HG03066 (cell line): ENCODE results near the gene EIF4E1B.

Experiments used
- ATAC-seq: cut with Tn5 transposase; IDR thresholded peaks from one replicate; pipeline ENCODE4 v1.9.1; 2021; ENCODE audit warnings: low read depth; ENCODE audit not compliant: unreplicated experiment

The EIF4E1B gene

DNA sequence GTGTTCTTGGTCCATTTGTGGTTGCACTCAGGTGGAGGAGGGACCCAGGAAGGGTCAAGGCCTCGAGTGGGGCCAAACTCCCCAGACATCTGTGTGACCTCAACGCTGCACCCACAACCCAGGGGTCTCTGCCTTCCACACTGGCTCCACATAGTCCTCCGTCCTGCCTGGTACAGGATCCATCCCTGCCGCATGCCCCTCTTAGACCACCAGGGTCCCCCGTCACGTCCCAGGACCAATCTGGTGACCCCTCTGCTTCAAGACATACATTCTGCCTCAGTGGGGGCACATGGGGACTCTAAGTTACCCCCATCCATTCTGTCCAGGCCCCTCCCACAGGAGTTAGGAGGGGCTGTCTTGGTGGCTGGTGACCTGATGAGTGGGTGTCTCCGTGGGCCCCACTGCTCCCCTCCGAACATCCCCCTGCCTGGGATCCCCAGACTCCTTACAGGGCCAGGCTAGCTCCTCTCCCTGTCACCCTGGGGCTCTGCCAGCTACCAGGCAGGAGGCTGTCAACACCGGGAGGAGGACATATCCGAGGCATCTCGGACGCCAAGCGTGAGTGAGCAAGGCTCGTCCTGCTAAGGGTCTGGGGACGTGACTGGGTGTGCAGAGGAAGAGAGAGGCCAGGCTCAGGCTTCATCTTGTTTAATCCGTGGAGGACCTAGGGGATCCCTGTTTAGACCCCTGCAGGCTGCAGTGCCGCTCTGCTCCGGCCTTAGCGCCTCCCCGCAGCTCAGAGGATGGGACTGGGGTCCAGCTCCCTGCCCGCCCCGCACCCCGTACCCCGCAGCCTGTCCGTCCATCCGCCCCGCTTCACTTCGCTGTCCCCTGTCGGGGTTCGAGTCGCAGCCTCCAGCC, 49.1 kb downstream of the EIF4E1B start:
- ATAC-seq = no peak

- no peak for ATAC-seq
These were observed 49.7 kb downstream of the EIF4E1B start for GRCh38 chr5:176680226-176680563.

GRCh38 chr5:176682016-176682531, 51.6 kb downstream of the EIF4E1B start:
- no peak for ATAC-seq

GRCh38 chr5:176685010-176685409, 54.5 kb downstream of the EIF4E1B start:
- ATAC-seq = no peak

DNA sequence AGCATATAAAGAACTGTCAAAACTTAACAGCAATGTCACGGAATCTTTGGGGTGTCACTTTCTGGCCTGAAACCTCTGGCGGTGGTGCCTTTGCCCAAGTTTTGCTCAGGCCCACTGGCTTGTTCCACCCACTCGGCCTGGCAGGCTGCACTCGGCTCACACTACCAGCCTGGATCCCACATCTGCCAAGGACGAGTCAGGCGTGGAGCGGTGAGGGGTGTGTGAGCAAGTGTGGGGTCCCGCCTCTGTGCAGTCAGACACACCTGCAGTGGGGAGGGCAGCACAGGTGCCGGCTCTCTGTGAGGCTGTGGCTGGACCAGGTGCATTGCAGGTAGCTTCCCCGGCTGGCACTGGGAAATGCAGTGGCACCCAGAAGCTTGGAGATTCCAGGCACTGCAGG, 56.8 kb downstream of the EIF4E1B start:
- ATAC-seq = no peak

DNA sequence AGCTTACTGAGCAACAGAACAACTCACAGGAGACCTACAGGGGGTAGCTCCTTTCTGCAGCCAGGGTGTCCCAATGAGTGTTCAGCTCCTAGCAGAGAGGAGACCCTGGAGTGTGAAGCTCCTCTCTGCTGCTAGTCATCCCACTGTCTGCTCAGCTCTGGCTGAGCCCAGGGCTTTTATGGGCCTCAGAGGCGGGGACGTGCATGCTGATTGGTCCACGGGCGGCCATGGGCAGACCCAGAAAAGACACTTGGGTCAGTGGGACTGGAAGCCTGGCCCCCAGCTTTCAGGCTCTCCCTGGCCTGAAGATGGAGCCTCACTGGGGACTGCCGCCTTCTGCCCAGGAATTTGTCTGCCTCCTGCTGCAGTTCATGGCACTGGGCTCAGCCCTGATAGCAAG, 57.4 kb downstream of the EIF4E1B start:
- ATAC-seq = no peak

DNA sequence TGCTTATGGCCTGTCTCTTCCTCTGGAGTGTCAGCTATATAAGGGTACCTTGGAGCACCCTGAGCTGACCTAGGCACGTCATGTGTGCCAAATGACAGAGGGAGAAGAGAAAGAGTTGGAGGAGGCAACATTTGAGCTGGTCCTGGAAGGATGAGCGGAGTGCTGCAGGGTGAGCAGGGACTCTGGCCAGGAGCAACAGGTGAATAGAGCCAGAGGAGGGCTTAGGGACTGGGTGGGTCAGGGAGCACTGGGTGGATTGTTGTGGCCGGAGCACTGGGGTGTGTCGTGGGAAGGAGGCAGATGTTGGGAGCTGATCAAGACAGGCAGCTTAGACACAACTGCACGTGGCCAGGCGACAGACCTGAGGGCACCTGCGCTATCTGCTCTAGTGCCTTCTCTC, 60.4 kb downstream of the EIF4E1B start:
- ATAC-seq = no peak

DNA sequence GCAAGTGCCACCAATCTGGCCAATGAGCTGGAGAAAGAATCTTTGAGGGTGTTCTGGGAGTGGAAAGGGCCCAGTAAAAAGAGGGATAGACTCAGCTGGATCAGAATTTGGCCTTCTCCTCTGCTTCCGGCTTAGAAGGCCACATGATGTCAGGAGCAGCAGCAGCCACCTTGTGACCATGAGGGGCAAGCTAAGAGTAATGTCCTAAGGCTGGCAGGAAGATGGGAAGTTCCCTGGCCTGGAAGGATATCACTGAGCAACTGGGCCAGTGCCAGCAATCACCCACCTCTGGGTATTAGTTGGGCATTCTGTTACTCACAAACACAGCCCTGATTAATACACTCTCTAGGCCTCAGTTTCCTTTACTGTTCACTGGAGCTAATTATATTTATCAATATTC, 61.0 kb downstream of the EIF4E1B start:
- ATAC-seq = no peak

DNA sequence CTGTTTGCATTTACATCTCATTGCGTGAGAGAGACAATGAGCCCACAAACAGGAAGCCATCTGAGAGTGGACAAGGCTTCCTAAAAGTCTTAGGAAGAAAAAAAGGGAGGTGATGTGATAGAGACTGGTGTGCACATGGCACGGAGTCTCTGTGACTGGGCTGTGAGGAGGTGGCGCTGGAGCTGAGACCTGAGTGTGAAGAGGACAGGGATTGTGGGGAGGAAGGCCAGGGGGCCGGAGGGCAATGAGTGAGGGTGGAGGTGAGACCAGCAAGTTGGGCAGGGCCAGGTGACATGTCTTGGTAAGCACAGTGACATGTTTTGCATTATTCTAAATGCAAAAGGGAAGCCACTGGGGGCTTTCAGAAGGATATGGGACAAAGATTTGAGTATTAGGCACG, 61.9 kb downstream of the EIF4E1B start:
- no peak for ATAC-seq

GRCh38 chr5:176692839-176693476, 62.5 kb downstream of the EIF4E1B start:
- ATAC-seq = no peak

DNA sequence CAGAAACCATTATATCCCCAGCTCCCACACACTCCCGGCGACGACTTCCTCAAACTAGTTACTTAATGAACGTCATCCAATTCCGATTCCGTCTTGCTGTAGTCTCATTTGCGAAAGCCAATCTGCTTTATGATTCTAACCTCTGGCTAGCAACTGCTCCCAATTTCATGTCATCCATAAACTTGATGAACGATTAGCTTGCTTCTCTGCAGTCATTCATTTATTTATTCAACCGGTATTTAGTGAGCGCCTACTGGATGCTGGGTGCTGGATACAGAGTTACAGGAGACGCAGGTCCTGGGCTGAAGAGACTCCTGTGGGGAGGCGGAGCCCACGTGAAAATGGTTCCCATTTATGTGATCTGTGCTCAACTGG, 63.0 kb downstream of the EIF4E1B start:
- no peak for ATAC-seq

GRCh38 chr5:176694146-176694545, 63.7 kb downstream of the EIF4E1B start:
- no peak for ATAC-seq

GRCh38 chr5:176694631-176695030, 64.2 kb downstream of the EIF4E1B start:
- ATAC-seq = no peak

- ATAC-seq = no peak
These were observed 64.6 kb downstream of the EIF4E1B start for GRCh38 chr5:176695073-176695472.
